HL-60 (cell line): ENCODE results near the gene SBNO2.

Experiments
- DNase-seq, 2 experiments: peaks; one replicate each; pipeline ENCODE4 v3.0.0-alpha.2; 2010 to 2020; ENCODE audit warnings: low read depth in 1 of 2, low spot score in 1 of 2
- H3K27ac ChIP-seq: fragments of 250-450 bp; sonication (Bioruptor Pico); replicated peaks from 2 replicates; pipeline ENCODE4 v1.5.1; 2020; ENCODE audit warnings: mild to moderate bottlenecking, moderate library complexity
- H3K27me3 ChIP-seq: fragments of 250-450 bp; sonication (Bioruptor Pico); 2 replicates; pipeline ENCODE4 v1.5.1; 2021; ENCODE audit warnings: mild to moderate bottlenecking, moderate library complexity; ENCODE audit not compliant: insufficient read depth, poor library complexity, severe bottlenecking
- H3K4me3 ChIP-seq: replicated peaks from 2 replicates; pipeline ENCODE4 v1.5.1; 2011; ENCODE audit warnings: mild to moderate bottlenecking, control low read depth, low read length; ENCODE audit not compliant: insufficient read depth
- GABPA ChIP-seq: IDR thresholded peaks from 2 replicates; pipeline ENCODE4 v1.6.1; 2012; ENCODE audit warnings: low read depth
- POLR2AphosphoS5 ChIP-seq: IDR thresholded peaks from 2 replicates; pipeline ENCODE4 v1.6.1; 2012; ENCODE audit warnings: low read depth
- SPI1 ChIP-seq: IDR thresholded peaks from 2 replicates; pipeline ENCODE4 v1.6.1; 2012; ENCODE audit warnings: low read depth, mild to moderate bottlenecking, borderline replicate concordance
- long read RNA-seq: library from polyadenylated mRNA; unstranded; transcript quantifications from one replicate; pipeline ENCODE4 v2.0.0, GENCODE V29; 2020
- TF ChIP-seq, protein P1 (sequence below): IDR thresholded peaks from 2 replicates; pipeline ENCODE4 v1.6.1; 2012; ENCODE audit warnings: low read depth; ENCODE audit not compliant: insufficient replicate concordance
- TF ChIP-seq, protein P2 (sequence below): IDR thresholded peaks from one replicate; pipeline ENCODE4 v1.5.1; 2011; ENCODE audit warnings: low read length, control low read depth, inconsistent platforms; ENCODE audit not compliant: insufficient read depth

SBNO2 gene
- long read RNA-seq, partial matches to known transcripts: 0 of 1 reads
- long read RNA-seq, other reads (novel, unspliced or antisense): 1 of 1 reads

GRCh38 chr19:1173845-1174809 is at the start of gene SBNO2:
Gene SBNO2 (minus strand): TSS chr19:1174268. CDS start chr19:1154276, 19,992 bp downstream.
- Histone ChIP-seq H3K27ac (peak within 1 kb of the TSS; percentile 81), H3K27me3 (no peaks in the 10 kb centered on the region), H3K4me3 (peak within 1 kb of the TSS; percentile 83)
- DNase-seq: peak; percentile 75 to 87
- TF ChIP-seq, protein P1, sequence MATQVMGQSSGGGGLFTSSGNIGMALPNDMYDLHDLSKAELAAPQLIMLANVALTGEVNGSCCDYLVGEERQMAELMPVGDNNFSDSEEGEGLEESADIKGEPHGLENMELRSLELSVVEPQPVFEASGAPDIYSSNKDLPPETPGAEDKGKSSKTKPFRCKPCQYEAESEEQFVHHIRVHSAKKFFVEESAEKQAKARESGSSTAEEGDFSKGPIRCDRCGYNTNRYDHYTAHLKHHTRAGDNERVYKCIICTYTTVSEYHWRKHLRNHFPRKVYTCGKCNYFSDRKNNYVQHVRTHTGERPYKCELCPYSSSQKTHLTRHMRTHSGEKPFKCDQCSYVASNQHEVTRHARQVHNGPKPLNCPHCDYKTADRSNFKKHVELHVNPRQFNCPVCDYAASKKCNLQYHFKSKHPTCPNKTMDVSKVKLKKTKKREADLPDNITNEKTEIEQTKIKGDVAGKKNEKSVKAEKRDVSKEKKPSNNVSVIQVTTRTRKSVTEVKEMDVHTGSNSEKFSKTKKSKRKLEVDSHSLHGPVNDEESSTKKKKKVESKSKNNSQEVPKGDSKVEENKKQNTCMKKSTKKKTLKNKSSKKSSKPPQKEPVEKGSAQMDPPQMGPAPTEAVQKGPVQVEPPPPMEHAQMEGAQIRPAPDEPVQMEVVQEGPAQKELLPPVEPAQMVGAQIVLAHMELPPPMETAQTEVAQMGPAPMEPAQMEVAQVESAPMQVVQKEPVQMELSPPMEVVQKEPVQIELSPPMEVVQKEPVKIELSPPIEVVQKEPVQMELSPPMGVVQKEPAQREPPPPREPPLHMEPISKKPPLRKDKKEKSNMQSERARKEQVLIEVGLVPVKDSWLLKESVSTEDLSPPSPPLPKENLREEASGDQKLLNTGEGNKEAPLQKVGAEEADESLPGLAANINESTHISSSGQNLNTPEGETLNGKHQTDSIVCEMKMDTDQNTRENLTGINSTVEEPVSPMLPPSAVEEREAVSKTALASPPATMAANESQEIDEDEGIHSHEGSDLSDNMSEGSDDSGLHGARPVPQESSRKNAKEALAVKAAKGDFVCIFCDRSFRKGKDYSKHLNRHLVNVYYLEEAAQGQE: peak; percentile 57
- peak; percentile 58; the same call in 1 of the 2 replicates for TF ChIP-seq SPI1
- TF ChIP-seq POLR2AphosphoS5: peak; percentile 68; the same call in 1 of the 2 replicates
- TF ChIP-seq, protein P2, sequence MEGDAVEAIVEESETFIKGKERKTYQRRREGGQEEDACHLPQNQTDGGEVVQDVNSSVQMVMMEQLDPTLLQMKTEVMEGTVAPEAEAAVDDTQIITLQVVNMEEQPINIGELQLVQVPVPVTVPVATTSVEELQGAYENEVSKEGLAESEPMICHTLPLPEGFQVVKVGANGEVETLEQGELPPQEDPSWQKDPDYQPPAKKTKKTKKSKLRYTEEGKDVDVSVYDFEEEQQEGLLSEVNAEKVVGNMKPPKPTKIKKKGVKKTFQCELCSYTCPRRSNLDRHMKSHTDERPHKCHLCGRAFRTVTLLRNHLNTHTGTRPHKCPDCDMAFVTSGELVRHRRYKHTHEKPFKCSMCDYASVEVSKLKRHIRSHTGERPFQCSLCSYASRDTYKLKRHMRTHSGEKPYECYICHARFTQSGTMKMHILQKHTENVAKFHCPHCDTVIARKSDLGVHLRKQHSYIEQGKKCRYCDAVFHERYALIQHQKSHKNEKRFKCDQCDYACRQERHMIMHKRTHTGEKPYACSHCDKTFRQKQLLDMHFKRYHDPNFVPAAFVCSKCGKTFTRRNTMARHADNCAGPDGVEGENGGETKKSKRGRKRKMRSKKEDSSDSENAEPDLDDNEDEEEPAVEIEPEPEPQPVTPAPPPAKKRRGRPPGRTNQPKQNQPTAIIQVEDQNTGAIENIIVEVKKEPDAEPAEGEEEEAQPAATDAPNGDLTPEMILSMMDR: no peak
- TF ChIP-seq GABPA: peak; percentile 66

- Histone ChIP-seq H3K4me3 (no peak overlapping the region), H3K27me3 (no peaks in the 10 kb centered on the region), H3K27ac (no peak overlapping the region)
- DNase-seq: peak in 1 of 2 experiments; percentile 45
- TF ChIP-seq, protein P2: peak; percentile 25
- no peak for TF ChIP-seq SPI1
Measured at GRCh38 chr19:1223018-1223855, 49.2 kb upstream of the SBNO2 start.

DNA sequence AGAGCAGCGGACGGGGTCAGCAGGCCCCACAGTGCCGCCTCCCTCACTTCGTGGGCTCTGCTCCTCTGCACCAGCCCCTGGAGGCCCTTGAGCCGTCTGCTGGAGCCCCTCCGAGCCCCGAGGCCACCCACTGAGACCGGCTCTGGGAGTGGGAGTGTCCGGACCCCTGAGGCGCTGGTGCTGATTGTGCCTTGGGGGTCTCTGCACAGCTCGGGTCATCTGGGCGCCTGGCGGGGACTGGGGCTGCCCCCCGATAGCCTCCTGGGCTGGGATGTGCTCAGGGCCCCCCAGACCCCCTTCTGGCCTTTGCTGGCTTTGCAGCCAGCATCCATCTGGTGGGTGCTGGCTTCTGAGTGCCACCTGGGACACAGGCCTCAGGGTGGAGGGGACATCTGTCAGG is 48.3 kb upstream of the SBNO2 start:
- TF ChIP-seq GABPA (no peak), SPI1 (no peak), POLR2AphosphoS5 (no peak)
- TF ChIP-seq, protein P1: no peak
- TF ChIP-seq, protein P2: no peak
- DNase-seq: no peak

More for the DNA sequence above, 48.3 kb upstream of the SBNO2 start:
- no peak overlapping the region for H3K4me3 ChIP-seq
- no peaks in the 10 kb centered on the region for H3K27me3 ChIP-seq
- H3K27ac ChIP-seq: no peak overlapping the region
